ENCODE results near the gene KCTD17. TPM values are rescaled to one million over a fixed set of nuclear protein-coding genes. Genes with fewer than 3 reads are reported as not detected.

KCTD17 gene
- total and polyA plus RNA-seq, 2 of the 13 experiments (the other 11 are each of a cell fraction or from before 2014, with no cell fraction given): 5.3 to 11.7 TPM

GRCh38 chr22:37084385-37084784, 32.8 kb downstream of the KCTD17 start (continued):
- TF ChIP-seq NR3C1 (CRISPR knock-in tag; IDR thresholded peaks at IDR 0.05): no peak
- TF ChIP-seq LCORL (IDR thresholded peaks at IDR 0.05): no peak
- no peak for TF ChIP-seq LCORL (CRISPR knock-in tag; IDR thresholded peaks at IDR 0.05)
- no peak for TF ChIP-seq GLMP (CRISPR knock-in tag; IDR thresholded peaks at IDR 0.05; ENCODE audit: borderline replicate concordance)
- no peak for TF ChIP-seq TRAFD1 (CRISPR knock-in tag; IDR thresholded peaks at IDR 0.05; ENCODE audit: borderline replicate concordance)
- no peak for TF ChIP-seq TBL1XR1 (IDR thresholded peaks at IDR 0.05; ENCODE audit: borderline replicate concordance, low read length, partially characterized antibody)
- TF ChIP-seq USF2 (IDR thresholded peaks at IDR 0.05; ENCODE audit: low read depth, low read length): no peak
- TF ChIP-seq USF2 (CRISPR knock-in tag; IDR thresholded peaks at IDR 0.05; ENCODE audit: borderline replicate concordance): no peak
- TF ChIP-seq SCMH1 (CRISPR knock-in tag; IDR thresholded peaks at IDR 0.05; ENCODE audit: borderline replicate concordance): no peak
